Keratinocyte (primary cell): ENCODE results near the gene ZNF354B. TPM values are rescaled to one million over a fixed set of nuclear protein-coding genes. Genes with fewer than 3 reads are reported as not detected.

ENCODE experiments used
- DNase-seq: peaks from one replicate; pipeline ENCODE4 v3.0.0-alpha.2; 2011; ENCODE audit warnings: low read depth, missing footprints, low spot score
- FAIRE-seq: peaks from 2 replicates; lab custom pipeline; 2011; peaks lifted over from hg19 to GRCh38; lab: Jason Lieb, UNC
- H2AFZ ChIP-seq: 2 replicates; pipeline ENCODE4 v1.6.0; 2012; ENCODE audit warnings: low read length, control low read depth, inconsistent platforms; ENCODE audit not compliant: control insufficient read depth
- H3K27ac ChIP-seq: 2 replicates; pipeline ENCODE4 v1.5.1; 2011; ENCODE audit warnings: low read length; ENCODE audit not compliant: control insufficient read depth, insufficient read depth
- H3K27me3 ChIP-seq: 3 replicates; pipeline ENCODE4 v1.6.0; 2011; ENCODE audit warnings: low read length; ENCODE audit not compliant: control insufficient read depth, insufficient read depth; ENCODE audit errors: extremely low read depth
- H3K36me3 ChIP-seq, 2 experiments: 2 replicates in 1 of 2; 3 replicates in 1 of 2; pipeline ENCODE4 v1.5.1; 2011; ENCODE audit warnings: low read length in 2 of 2, mild to moderate bottlenecking in 1 of 2; ENCODE audit not compliant: control insufficient read depth in 2 of 2, insufficient read depth in 2 of 2; ENCODE audit errors: extremely low read depth in 1 of 2
- H3K4me1 ChIP-seq: 3 replicates; pipeline ENCODE4 v1.5.1; 2011; ENCODE audit warnings: low read length; ENCODE audit not compliant: control insufficient read depth, insufficient read depth; ENCODE audit errors: extremely low read depth
- H3K4me2 ChIP-seq: 3 replicates; pipeline ENCODE4 v1.6.0; 2011; ENCODE audit warnings: low read depth, low read length; ENCODE audit not compliant: control insufficient read depth, insufficient read depth; ENCODE audit errors: extremely low read depth
- H3K4me3 ChIP-seq, 3 experiments: fragments of 200-600 bp in 1 of 3; sonication (generic) in 1 of 3; 2 replicates in 2 of 3; 3 replicates in 1 of 3; pipeline ENCODE4 v1.5.1; 2011 to 2016; ENCODE audit warnings: low read length in 3 of 3, mild to moderate bottlenecking in 3 of 3, control low read depth in 2 of 3, inconsistent platforms in 1 of 3, low read depth in 1 of 3, mixed read lengths in 1 of 3, mixed run types in 1 of 3, moderate library complexity in 1 of 3; ENCODE audit not compliant: control insufficient read depth in 2 of 3, insufficient read depth in 2 of 3; ENCODE audit errors: extremely low read depth in 1 of 3
- H3K79me2 ChIP-seq: 2 replicates; pipeline ENCODE4 v1.6.0; 2012; ENCODE audit warnings: low read length; ENCODE audit not compliant: control insufficient read depth, insufficient read depth
- H3K9ac ChIP-seq: 3 replicates; pipeline ENCODE4 v1.6.0; 2011; ENCODE audit warnings: low read length; ENCODE audit not compliant: control insufficient read depth, insufficient read depth; ENCODE audit errors: extremely low read depth
- H3K9me1 ChIP-seq: 3 replicates; pipeline ENCODE4 v1.6.0; 2011; ENCODE audit warnings: low read length; ENCODE audit not compliant: control insufficient read depth, insufficient read depth; ENCODE audit errors: extremely low read depth
- H3K9me3 ChIP-seq: 2 replicates; pipeline ENCODE4 v1.5.1; 2012; ENCODE audit warnings: low read depth, low read length; ENCODE audit not compliant: control insufficient read depth
- H4K20me1 ChIP-seq: 3 replicates; pipeline ENCODE4 v1.6.0; 2011; ENCODE audit warnings: low read length; ENCODE audit not compliant: control insufficient read depth, insufficient read depth; ENCODE audit errors: extremely low read depth
- EZH2 ChIP-seq: IDR thresholded peaks from one replicate; pipeline ENCODE4 v1.6.1; 2012; ENCODE audit warnings: inconsistent platforms, mild to moderate bottlenecking, low read length, moderate library complexity
- dilution Hi-C: fragments of 300-500 bp; cut with MboI; formaldehyde crosslinking; loops from one replicate; pipeline ENCODE4 v1.7.0; 2020; ENCODE audit warnings: low sequenced_read_pairs; ENCODE audit not compliant: extremely low pct_ligation_motif_present
- polyA plus RNA-seq, 5 experiments: library from polyadenylated mRNA; depleted of rRNA in 3 of 5; stranded (reverse) in 3 of 5; stranded (forward) in 1 of 5; unstranded in 1 of 5; fragments of >200 nt; gene quantifications; 1 replicate in 1 of 5; 2 replicates in 3 of 5; 3 replicates in 1 of 5; pipeline versions ENCODE4 v1.2.1 to v1.2.3, GENCODE V29; 2011 to 2012; ENCODE audit warnings: missing spikeins in 2 of 5, low read depth in 1 of 5, low replicate concordance in 1 of 5
- TF ChIP-seq, protein P1 (sequence below), 3 experiments: IDR thresholded peaks in 1 of 3; conservative IDR thresholded peaks in 1 of 3; optimal IDR thresholded peaks in 1 of 3; 2 replicates in 2 of 3; 3 replicates in 1 of 3; pipeline versions ENCODE3 to v1.5.1; 2011; ENCODE audit warnings: low read length in 3 of 3, mild to moderate bottlenecking in 3 of 3, moderate library complexity in 2 of 3, control low read depth in 1 of 3, inconsistent platforms in 1 of 3; ENCODE audit not compliant: insufficient read depth in 2 of 3; ENCODE audit errors: extremely low read depth in 1 of 3

Gene ZNF354B
- polyA plus RNA-seq, 1 donor (not counting 4 experiments of a cell fraction or from before 2014, with no cell fraction given) = 10.2 TPM

DNA sequence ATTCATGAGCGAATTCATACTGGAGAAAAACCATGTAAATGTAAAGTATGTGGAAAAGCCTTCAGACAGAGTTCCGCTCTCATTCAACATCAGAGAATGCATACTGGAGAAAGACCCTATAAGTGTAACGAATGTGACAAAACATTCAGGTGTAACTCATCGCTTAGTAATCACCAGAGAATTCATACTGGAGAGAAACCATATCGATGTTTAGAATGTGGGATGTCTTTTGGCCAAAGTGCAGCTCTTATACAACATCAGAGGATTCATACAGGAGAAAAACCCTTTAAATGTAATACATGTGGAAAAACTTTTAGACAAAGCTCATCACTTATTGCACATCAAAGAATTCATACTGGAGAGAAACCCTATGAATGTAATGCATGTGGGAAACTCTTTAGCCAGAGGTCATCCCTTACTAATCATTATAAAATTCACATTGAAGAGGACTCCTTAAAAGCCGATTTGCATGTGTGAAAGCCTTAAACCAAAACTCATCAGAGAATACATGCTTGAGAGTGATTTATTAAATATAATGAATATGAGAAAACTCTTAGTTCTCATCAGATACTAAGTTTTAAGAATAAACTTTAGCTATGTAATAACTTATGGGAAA is 24.2 kb downstream of the ZNF354B start:
- Histone ChIP-seq H3K36me3 (peaks cover 8 to 10% of the 10 kb centered on the region in 2 experiments), H3K4me1 (no peaks in the 10 kb centered on the region), H2AFZ (no peak overlapping the region), H3K27me3 (no peaks in the 10 kb centered on the region), H3K9me1 (no peaks in the 10 kb centered on the region), H3K4me3 (no peak overlapping the region), H3K27ac (no peak overlapping the region), H3K79me2 (no peaks in the 10 kb centered on the region), H3K9ac (no peak overlapping the region), H3K4me2 (no peak overlapping the region), H3K9me3 (peaks cover 34% of the 10 kb centered on the region), H4K20me1 (no peaks in the 10 kb centered on the region)
- peak; percentile 23 for FAIRE-seq
- TF ChIP-seq, protein P1, sequence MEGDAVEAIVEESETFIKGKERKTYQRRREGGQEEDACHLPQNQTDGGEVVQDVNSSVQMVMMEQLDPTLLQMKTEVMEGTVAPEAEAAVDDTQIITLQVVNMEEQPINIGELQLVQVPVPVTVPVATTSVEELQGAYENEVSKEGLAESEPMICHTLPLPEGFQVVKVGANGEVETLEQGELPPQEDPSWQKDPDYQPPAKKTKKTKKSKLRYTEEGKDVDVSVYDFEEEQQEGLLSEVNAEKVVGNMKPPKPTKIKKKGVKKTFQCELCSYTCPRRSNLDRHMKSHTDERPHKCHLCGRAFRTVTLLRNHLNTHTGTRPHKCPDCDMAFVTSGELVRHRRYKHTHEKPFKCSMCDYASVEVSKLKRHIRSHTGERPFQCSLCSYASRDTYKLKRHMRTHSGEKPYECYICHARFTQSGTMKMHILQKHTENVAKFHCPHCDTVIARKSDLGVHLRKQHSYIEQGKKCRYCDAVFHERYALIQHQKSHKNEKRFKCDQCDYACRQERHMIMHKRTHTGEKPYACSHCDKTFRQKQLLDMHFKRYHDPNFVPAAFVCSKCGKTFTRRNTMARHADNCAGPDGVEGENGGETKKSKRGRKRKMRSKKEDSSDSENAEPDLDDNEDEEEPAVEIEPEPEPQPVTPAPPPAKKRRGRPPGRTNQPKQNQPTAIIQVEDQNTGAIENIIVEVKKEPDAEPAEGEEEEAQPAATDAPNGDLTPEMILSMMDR (optimal IDR thresholded peaks at IDR 0.05 in 1 of 3, IDR thresholded peaks at IDR 0.05 in 1 of 3, conservative IDR thresholded peaks at IDR 0.05 in 1 of 3; ENCODE audit: extremely low read depth in 1 of 3, insufficient read depth in 2 of 3, low read length in 3 of 3) = no peak
- no peak for TF ChIP-seq EZH2
- no peak for DNase-seq
- dilution Hi-C loops = no loop called here

DNA sequence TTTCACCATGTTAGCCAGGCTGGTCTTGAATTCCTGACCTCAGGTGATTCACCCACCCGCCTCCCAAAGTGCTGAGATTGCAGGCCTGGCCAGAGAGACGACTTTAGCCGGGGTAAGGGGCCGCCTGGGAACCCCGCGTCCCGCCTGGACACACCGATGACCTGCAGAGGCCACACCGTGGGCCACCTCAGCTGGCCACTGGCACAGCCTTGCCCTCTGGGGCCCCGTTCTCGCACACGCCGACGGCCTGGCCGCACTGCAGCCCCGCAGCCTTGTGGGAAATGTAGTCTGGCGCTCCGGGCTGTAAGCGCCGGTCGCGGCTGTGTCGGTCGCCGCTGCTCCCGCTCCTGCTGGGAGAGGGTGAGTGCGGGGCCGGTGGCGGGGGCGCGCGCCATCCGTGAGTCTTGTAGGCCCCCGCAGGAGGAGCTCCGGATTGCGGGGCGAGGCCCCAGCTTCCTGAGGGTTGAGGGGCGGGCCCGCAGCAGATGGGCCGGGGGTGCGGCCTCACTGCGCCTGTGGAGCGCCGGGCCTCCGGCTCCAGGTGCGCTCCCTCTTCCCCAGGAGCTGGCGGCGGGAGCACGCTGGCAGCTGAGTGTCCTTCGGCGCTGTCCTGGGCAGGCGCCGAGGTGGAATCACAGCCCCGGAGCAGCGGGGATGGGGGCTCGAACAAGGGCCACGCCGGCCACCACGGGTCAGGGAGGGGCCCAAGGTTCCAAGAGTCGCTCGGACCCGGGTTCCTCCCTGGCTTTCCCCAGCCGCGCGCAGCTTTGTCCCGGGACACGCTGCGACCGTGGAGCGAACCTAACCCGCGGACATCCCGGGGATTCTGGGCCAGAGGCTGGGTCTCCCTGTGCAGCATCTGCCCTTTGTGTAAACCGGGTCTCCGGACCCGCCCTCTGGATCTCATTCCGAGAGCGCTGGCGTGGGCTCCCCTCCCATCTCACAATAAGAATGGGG is 36.1 kb downstream of the ZNF354B start, which contains the start of gene ZFP2:
ZFP2 (plus strand) TSS at position 299 of the 957 bp plus-strand sequence. CDS start 35,401 bp downstream, outside the sequence.
- peak within 1 kb of the TSS; percentile 25 for H3K27ac ChIP-seq

More for the DNA sequence above, 36.1 kb downstream of the ZNF354B start, which contains the start of gene ZFP2:
- H3K36me3 ChIP-seq = no peaks in the 10 kb centered on the region
- dilution Hi-C loops = no loop called here
- TF ChIP-seq EZH2 = no peak
- TF ChIP-seq, protein P1 (optimal IDR thresholded peaks at IDR 0.05 in 1 of 3, IDR thresholded peaks at IDR 0.05 in 1 of 3, conservative IDR thresholded peaks at IDR 0.05 in 1 of 3; ENCODE audit: extremely low read depth in 1 of 3, insufficient read depth in 2 of 3, low read length in 3 of 3) = no peak
- peak within 1 kb of the TSS; percentile 65 for H2AFZ ChIP-seq
- FAIRE-seq (no peak), DNase-seq (no peak)
- no peaks in the 10 kb centered on the region for H3K9me1 ChIP-seq
- H3K4me1 ChIP-seq = peaks cover 4% of the 10 kb centered on the region
- H3K4me2 ChIP-seq = peak within 1 kb of the TSS; percentile 84
- no peaks in the 10 kb centered on the region for H3K79me2 ChIP-seq
- peak within 1 kb of the TSS; percentile 68 for H3K9ac ChIP-seq
- no peaks in the 10 kb centered on the region for H3K9me3 ChIP-seq
- H3K4me3 ChIP-seq = peak within 1 kb of the TSS; percentile 64 to 81 (median 77)
- H4K20me1 ChIP-seq = no peaks in the 10 kb centered on the region
- no peaks in the 10 kb centered on the region for H3K27me3 ChIP-seq
